Ascending aorta (tissue), 2 donors: Measurements from ENCODE around the gene MARCHF10. TPM values are rescaled to one million over a fixed set of nuclear protein-coding genes. Genes with fewer than 3 reads are reported as not detected.
A peak's percentile ranks its signal among the peaks of the same experiment; 100 is the strongest.

Experiments
- DNase-seq, 2 donors: peaks; one replicate each; pipeline ENCODE4 v3.0.0-alpha.2; 2019; ENCODE audit warnings: low spot score in 2 of 2
- H3K27ac ChIP-seq, 2 donors: fragments of 200-600 bp; sonication (generic); one replicate each; pipeline ENCODE4 v1.5.1; 2016 to 2017; ENCODE audit warnings: mild to moderate bottlenecking in 1 of 2
- H3K27me3 ChIP-seq: fragments of 200-600 bp; sonication (generic); one replicate; pipeline ENCODE4 v1.5.1; 2017
- H3K36me3 ChIP-seq, 2 donors: fragments of 200-600 bp; sonication (generic); one replicate each; pipeline ENCODE4 v1.5.1; 2016
- H3K4me1 ChIP-seq, 2 donors: fragments of 200-600 bp; sonication (generic); one replicate each; pipeline ENCODE4 v1.5.1; 2016 to 2017; ENCODE audit warnings: mild to moderate bottlenecking in 1 of 2
- H3K4me3 ChIP-seq, 2 donors: fragments of 200-600 bp; sonication (generic); one replicate each; pipeline ENCODE4 v1.5.1; 2016 to 2017; ENCODE audit warnings: mild to moderate bottlenecking in 1 of 2
- H3K9me3 ChIP-seq, 2 donors: fragments of 200-600 bp; sonication (generic); one replicate each; pipeline ENCODE4 v1.5.1; 2016
- CTCF ChIP-seq, 3 experiments: fragments of 200-600 bp in 2 of 3; fragments of 450-650 bp in 1 of 3; sonication (generic) in 2 of 3; IDR thresholded peaks; one replicate each; pipeline ENCODE4 v1.5.1; 2016 to 2019; ENCODE audit warnings: antibody characterized with exemption in 3 of 3, mild to moderate bottlenecking in 1 of 3, moderate library complexity in 1 of 3
- intact Hi-C: fragments of 100-400 bp; cut with DNase I; formaldehyde crosslinking; loops from one replicate; pipeline ENCODE4 v1.15.1; 2023
- total RNA-seq: library from RNA; depleted of rRNA; stranded (reverse); fragments of >200 nt; gene quantifications from one replicate; pipeline ENCODE4 v1.1.0, GENCODE V29; 2016

MARCHF10 gene
- total RNA-seq, 1 donor from 2014 or later: not detected

GRCh38 chr17:62804822-62805221, 3.3 kb downstream of the MARCHF10 start:
- no peaks in the 10 kb centered on the region for H3K9me3 ChIP-seq
- H3K27ac ChIP-seq: no peak overlapping the region
- H3K36me3 ChIP-seq: no peaks in the 10 kb centered on the region
- H3K27me3 ChIP-seq: no peaks in the 10 kb centered on the region
- H3K4me1 ChIP-seq: peaks cover 0 to 7% of the 10 kb centered on the region in 2 donors
- no peak overlapping the region for H3K4me3 ChIP-seq
- no peak for DNase-seq
- intact Hi-C loops: no loop called here
- no peak for TF ChIP-seq CTCF (IDR thresholded peaks at IDR 0.05)

GRCh38 chr17:62804025-62804424, 4.1 kb downstream of the MARCHF10 start:
- peaks cover 0 to 7% of the 10 kb centered on the region in 2 donors for H3K4me1 ChIP-seq
- H3K36me3 ChIP-seq: no peaks in the 10 kb centered on the region
- TF ChIP-seq CTCF (IDR thresholded peaks at IDR 0.05): no peak
- DNase-seq: no peak
- intact Hi-C loops: no loop called here
- H3K9me3 ChIP-seq: no peaks in the 10 kb centered on the region
- no peaks in the 10 kb centered on the region for H3K27me3 ChIP-seq
- H3K27ac ChIP-seq: no peak overlapping the region
- H3K4me3 ChIP-seq: no peak overlapping the region

GRCh38 chr17:62802561-62803205, 5.4 kb downstream of the MARCHF10 start:
- Histone ChIP-seq H3K27me3 (no peaks in the 10 kb centered on the region), H3K4me1 (peaks cover 0 to under 1% of the 10 kb centered on the region in 2 donors), H3K27ac (no peak overlapping the region), H3K4me3 (no peak overlapping the region), H3K36me3 (no peaks in the 10 kb centered on the region), H3K9me3 (no peaks in the 10 kb centered on the region)
- no peak for DNase-seq
- intact Hi-C loops: no loop called here
- TF ChIP-seq CTCF (IDR thresholded peaks at IDR 0.05): no peak

- intact Hi-C loops: no loop called here
- Histone ChIP-seq H3K27me3 (no peaks in the 10 kb centered on the region), H3K9me3 (no peaks in the 10 kb centered on the region), H3K27ac (no peak overlapping the region), H3K36me3 (no peaks in the 10 kb centered on the region), H3K4me3 (no peak overlapping the region), H3K4me1 (no peaks in the 10 kb centered on the region)
- TF ChIP-seq CTCF (IDR thresholded peaks at IDR 0.05): no peak
- peak in 1 of 2 donors; percentile 22 for DNase-seq
Measured at GRCh38 chr17:62801553-62802114, 6.5 kb downstream of the MARCHF10 start.

- DNase-seq: peak in 1 of 2 donors; percentile 27
- Histone ChIP-seq H3K4me1 (no peaks in the 10 kb centered on the region), H3K36me3 (no peaks in the 10 kb centered on the region), H3K9me3 (no peaks in the 10 kb centered on the region), H3K27ac (no peak overlapping the region), H3K4me3 (no peak overlapping the region), H3K27me3 (no peaks in the 10 kb centered on the region)
- intact Hi-C loops: no loop called here
- no peak for TF ChIP-seq CTCF (IDR thresholded peaks at IDR 0.05)
Measured at GRCh38 chr17:62800585-62800984, 7.5 kb downstream of the MARCHF10 start.
